Measurements from ENCODE around the gene PFDN6.
"Not testable (repeated sequence)": the region's sequence is repeated elsewhere in the genome, so short reads cannot be mapped to it uniquely, and the experiment has no call there.

PFDN6 gene

GRCh38 chr6:33273924-33274902 is 15.2 kb upstream of the PFDN6 start:
- DNase-seq, result no peak

- DNase-seq, result peak in 1 of 2 donors; percentile 31
Observed at GRCh38 chr6:33275795-33276580, 13.4 kb upstream of the PFDN6 start.

- DNase-seq, result no peak
Observed at GRCh38 chr6:33276581-33276863, 12.9 kb upstream of the PFDN6 start.

GRCh38 chr6:33276864-33277662 is 12.3 kb upstream of the PFDN6 start, which contains the start of gene B3GALT4:
Gene B3GALT4, plus strand, starts transcription at chr6:33277123. Its CDS starts 297 bp downstream, at chr6:33277420.
- peak; percentile 79 to 86 for DNase-seq

- peak; percentile 52 to 54 for DNase-seq
Observed at GRCh38 chr6:33277663-33278391, 11.6 kb upstream of the PFDN6 start.

GRCh38 chr6:33278392-33278741 is 11.0 kb upstream of the PFDN6 start:
- no peak for DNase-seq

- DNase-seq, result no peak
Observed at GRCh38 chr6:33278810-33279209, 10.6 kb upstream of the PFDN6 start.

- DNase-seq, result no peak
Observed at GRCh38 chr6:33279257-33279695, 10.1 kb upstream of the PFDN6 start.

- no peak for DNase-seq
Observed at GRCh38 chr6:33279971-33280511, 9.4 kb upstream of the PFDN6 start.

- no peak for DNase-seq
Observed at GRCh38 chr6:33280539-33280938, 8.9 kb upstream of the PFDN6 start.

GRCh38 chr6:33285214-33285613 is 4.2 kb upstream of the PFDN6 start:
- not testable (repeated sequence) for DNase-seq

- no peak for DNase-seq
Observed at GRCh38 chr6:33286946-33287914, 2.2 kb upstream of the PFDN6 start.

GRCh38 chr6:33288141-33288920 is 1.1 kb upstream of the PFDN6 start:
- DNase-seq, result no peak

- no peak for DNase-seq
Observed at GRCh38 chr6:33289784-33290315, 449 bp downstream of the PFDN6 start.

- DNase-seq, result no peak
Observed at GRCh38 chr6:33290459-33290858, 1.1 kb downstream of the PFDN6 start.

GRCh38 chr6:33292996-33293682 is 3.7 kb downstream of the PFDN6 start:
- no peak for DNase-seq

GRCh38 chr6:33294086-33294823 is 4.9 kb downstream of the PFDN6 start:
- no peak for DNase-seq
